Memory B cell (primary cell): ENCODE results near the gene ORC3.
A peak's percentile ranks its signal among the peaks of the same experiment; 100 is the strongest.
"Not testable (repeated sequence)": the region's sequence is repeated elsewhere in the genome, so short reads cannot be mapped to it uniquely, and the experiment has no call there.

Experiments
- ATAC-seq: fragments of 150-1000 bp; cut with Tn5 transposase; 2 replicates; pipeline ENCODE4 v1.10.0; 2021; ENCODE audit warnings: low read depth, mild to moderate bottlenecking, moderate library complexity
- DNase-seq, 2 donors: peaks; one replicate each; pipeline ENCODE4 v3.0.0; 2022; ENCODE audit warnings: low spot score in 2 of 2
- H3K27ac Mint-ChIP-seq: one replicate; pipeline ENCODE4 v1.8.0; 2022; ENCODE audit warnings: mild to moderate bottlenecking, moderate library complexity, mixed read lengths
- H3K27me3 Mint-ChIP-seq: one replicate; pipeline ENCODE4 v1.8.0; 2022; ENCODE audit warnings: mixed read lengths
- H3K36me3 Mint-ChIP-seq: one replicate; pipeline ENCODE4 v1.8.0; 2022; ENCODE audit warnings: mild to moderate bottlenecking, mixed read lengths
- H3K4me1 Mint-ChIP-seq: one replicate; pipeline ENCODE4 v1.8.0; 2022; ENCODE audit warnings: mixed read lengths
- H3K4me3 Mint-ChIP-seq: one replicate; pipeline ENCODE4 v1.8.0; 2022; ENCODE audit warnings: mild to moderate bottlenecking, moderate library complexity, mixed read lengths
- H3K9me3 Mint-ChIP-seq: one replicate; pipeline ENCODE4 v1.8.0; 2022; ENCODE audit warnings: mixed read lengths

Gene ORC3

GRCh38 chr6:87574237-87574804 is 15.6 kb upstream of the ORC3 start:
- peaks cover 28% of the 10 kb centered on the region for H3K4me1 Mint-ChIP-seq
- H3K9me3 Mint-ChIP-seq = no peaks in the 10 kb centered on the region
- ATAC-seq (no peak), DNase-seq (no peak)
- H3K27ac Mint-ChIP-seq = no peak overlapping the region
- H3K27me3 Mint-ChIP-seq = no peaks in the 10 kb centered on the region
- H3K36me3 Mint-ChIP-seq = peaks cover 19% of the 10 kb centered on the region
- H3K4me3 Mint-ChIP-seq = peak overlapping the region; percentile 0

GRCh38 chr6:87575423-87575822 is 14.5 kb upstream of the ORC3 start:
- no peak overlapping the region for H3K4me3 Mint-ChIP-seq
- H3K27me3 Mint-ChIP-seq = no peaks in the 10 kb centered on the region
- H3K36me3 Mint-ChIP-seq = peaks cover 24% of the 10 kb centered on the region
- H3K9me3 Mint-ChIP-seq = no peaks in the 10 kb centered on the region
- H3K27ac Mint-ChIP-seq = no peak overlapping the region
- ATAC-seq (no peak), DNase-seq (no peak)
- H3K4me1 Mint-ChIP-seq = peaks cover 29% of the 10 kb centered on the region

DNA sequence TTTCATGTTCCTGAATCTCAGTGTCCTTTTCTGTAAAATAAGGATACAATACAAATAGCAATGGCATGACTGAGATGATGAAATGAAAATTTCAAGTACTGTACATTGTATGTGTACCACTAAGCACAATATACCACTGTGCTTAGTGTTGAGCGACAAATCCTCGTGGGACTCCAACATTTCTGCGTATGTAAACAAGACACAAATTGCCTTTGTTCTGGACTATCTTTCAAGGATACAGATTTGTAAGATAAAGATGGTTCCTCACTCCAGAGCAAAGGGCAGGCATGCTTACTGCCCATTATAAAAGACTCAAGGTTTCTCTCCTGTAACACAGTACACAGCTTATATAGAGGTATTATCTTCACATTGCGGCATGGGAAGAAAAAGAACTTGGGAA is 6.1 kb upstream of the ORC3 start:
- ATAC-seq (no peak), DNase-seq (no peak)
- Mint-ChIP-seq H3K4me3 (no peak overlapping the region), H3K36me3 (peaks cover 23% of the 10 kb centered on the region), H3K27me3 (no peaks in the 10 kb centered on the region), H3K9me3 (no peaks in the 10 kb centered on the region), H3K4me1 (peaks cover 25% of the 10 kb centered on the region), H3K27ac (no peak overlapping the region)

DNA sequence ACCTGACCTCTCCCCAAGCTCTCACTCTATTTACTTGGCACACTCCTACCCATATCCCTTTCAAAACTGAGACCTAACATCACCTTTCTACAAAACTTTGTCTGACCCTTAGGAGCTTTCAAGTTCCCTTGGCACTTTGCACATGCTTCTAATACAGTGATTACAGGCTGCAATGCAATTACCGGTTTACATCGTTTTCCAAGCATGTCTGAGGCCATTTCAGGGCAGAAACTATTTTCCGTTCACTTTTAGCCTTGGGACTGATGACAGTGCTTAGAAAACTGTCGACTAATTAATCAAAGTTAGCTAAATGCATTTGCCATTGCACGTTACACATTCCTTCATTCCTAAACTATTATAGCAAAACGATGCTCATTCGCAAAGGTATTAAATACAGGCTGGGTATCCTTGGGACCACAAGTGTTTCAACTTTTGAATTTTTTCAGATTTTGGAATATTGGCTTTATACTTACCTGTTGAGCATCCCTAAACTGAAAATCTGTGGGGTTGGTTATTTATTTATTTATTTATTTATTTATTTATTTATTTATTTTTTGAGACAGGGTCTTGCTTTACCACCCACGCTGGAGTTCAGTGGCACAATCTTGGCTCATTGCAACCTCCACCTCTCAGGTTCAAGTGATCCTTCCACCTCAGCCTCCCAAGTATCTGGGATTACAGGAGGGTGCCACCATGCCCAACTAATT is 3.4 kb upstream of the ORC3 start:
- Mint-ChIP-seq H3K4me3 (no peak overlapping the region), H3K9me3 (no peaks in the 10 kb centered on the region), H3K27me3 (no peaks in the 10 kb centered on the region), H3K27ac (no peak overlapping the region), H3K4me1 (peaks cover 39% of the 10 kb centered on the region), H3K36me3 (peaks cover 17% of the 10 kb centered on the region)
- DNase-seq = no peak
- ATAC-seq = no peak

DNA sequence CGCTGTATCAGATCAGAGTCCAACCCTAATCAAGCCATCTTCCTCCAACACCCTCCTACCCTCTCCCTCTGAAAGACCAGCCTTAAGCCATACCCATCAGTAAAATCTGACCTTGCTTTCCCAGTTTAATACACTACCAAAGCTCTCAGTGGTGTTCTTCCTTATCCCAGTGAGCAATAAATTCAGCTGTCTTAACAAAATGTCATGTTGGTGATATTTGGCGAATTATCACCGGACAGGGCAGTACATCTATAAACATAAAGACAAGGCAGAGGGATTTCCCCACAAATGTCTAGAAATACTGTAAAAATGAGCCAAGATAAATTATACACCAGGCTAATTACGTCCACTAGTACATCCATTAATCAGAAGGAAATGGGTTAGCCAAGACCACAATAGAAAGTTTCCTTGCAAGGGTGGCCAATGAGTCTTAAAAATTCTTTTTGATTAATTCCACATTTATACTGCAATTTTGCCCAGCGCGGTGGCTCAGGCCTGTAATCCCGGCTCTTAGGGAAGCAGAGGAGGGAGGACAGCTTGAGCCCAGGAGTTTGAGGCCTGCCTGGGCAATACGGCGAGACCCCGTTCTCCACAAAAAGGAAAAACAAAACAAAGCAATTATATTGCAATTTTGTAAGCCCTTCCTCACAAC is 1.1 kb upstream of the ORC3 start:
- Mint-ChIP-seq H3K27me3 (no peaks in the 10 kb centered on the region), H3K36me3 (peaks cover 8% of the 10 kb centered on the region), H3K4me3 (peak overlapping the region; percentile 92), H3K27ac (peak overlapping the region; percentile 96), H3K4me1 (peaks cover 36% of the 10 kb centered on the region), H3K9me3 (no peaks in the 10 kb centered on the region)
- ATAC-seq = no peak
- DNase-seq = no peak

- Mint-ChIP-seq H3K36me3 (peaks cover 11% of the 10 kb centered on the region), H3K4me1 (peaks cover 37% of the 10 kb centered on the region), H3K27me3 (no peaks in the 10 kb centered on the region), H3K27ac (peak overlapping the region; percentile 96), H3K4me3 (peak overlapping the region; percentile 92), H3K9me3 (no peaks in the 10 kb centered on the region)
- DNase-seq (no peak), ATAC-seq (no peak)
These were observed 514 bp downstream of the ORC3 start for GRCh38 chr6:87590417-87590880.

GRCh38 chr6:87590990-87591389 is 1.1 kb downstream of the ORC3 start:
- no peaks in the 10 kb centered on the region for H3K9me3 Mint-ChIP-seq
- H3K4me3 Mint-ChIP-seq = peak overlapping the region; percentile 92
- ATAC-seq (no peak), DNase-seq (no peak)
- peaks cover 9% of the 10 kb centered on the region for H3K36me3 Mint-ChIP-seq
- peaks cover 34% of the 10 kb centered on the region for H3K4me1 Mint-ChIP-seq
- H3K27me3 Mint-ChIP-seq = no peaks in the 10 kb centered on the region
- peak overlapping the region; percentile 96 for H3K27ac Mint-ChIP-seq

- no peak for ATAC-seq
- Mint-ChIP-seq H3K4me1 (no peaks in the 10 kb centered on the region), H3K27me3 (no peaks in the 10 kb centered on the region), H3K9me3 (no peaks in the 10 kb centered on the region), H3K36me3 (peaks cover 8% of the 10 kb centered on the region), H3K27ac (no peak overlapping the region), H3K4me3 (no peak overlapping the region)
- DNase-seq = no peak
These were observed 10.6 kb downstream of the ORC3 start for GRCh38 chr6:87600576-87600975.

DNA sequence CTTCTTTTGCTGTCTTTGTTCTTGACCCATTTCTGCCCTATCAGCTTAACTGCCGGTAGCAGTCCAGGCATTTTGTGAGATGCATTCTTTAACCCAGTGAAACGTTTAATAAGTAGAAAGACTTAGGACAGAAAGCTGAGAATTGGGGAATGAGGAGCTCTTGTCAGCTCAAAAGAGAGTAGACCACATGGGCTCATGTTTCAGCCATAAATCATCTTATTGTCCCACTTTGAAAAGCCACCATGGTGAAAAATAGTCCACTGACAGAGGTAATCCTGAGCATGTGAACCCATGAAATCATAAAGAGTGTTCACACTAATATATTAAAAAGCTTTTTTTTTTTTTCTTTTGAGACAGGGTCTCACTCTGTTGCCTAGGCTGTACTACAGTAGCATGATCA is 16.3 kb downstream of the ORC3 start:
- Mint-ChIP-seq H3K27ac (no peak overlapping the region), H3K4me3 (no peak overlapping the region), H3K4me1 (no peaks in the 10 kb centered on the region), H3K9me3 (no peaks in the 10 kb centered on the region), H3K27me3 (no peaks in the 10 kb centered on the region), H3K36me3 (peaks cover 14% of the 10 kb centered on the region)
- DNase-seq = no peak
- ATAC-seq = no peak

GRCh38 chr6:87608802-87609201 is 18.9 kb downstream of the ORC3 start:
- no peak overlapping the region for H3K4me3 Mint-ChIP-seq
- H3K27ac Mint-ChIP-seq = no peak overlapping the region
- no peaks in the 10 kb centered on the region for H3K9me3 Mint-ChIP-seq
- H3K4me1 Mint-ChIP-seq = no peaks in the 10 kb centered on the region
- H3K27me3 Mint-ChIP-seq = no peaks in the 10 kb centered on the region
- H3K36me3 Mint-ChIP-seq = peaks cover 21% of the 10 kb centered on the region
- DNase-seq (no peak), ATAC-seq (no peak)

- H3K27ac Mint-ChIP-seq, H3K27me3 Mint-ChIP-seq, H3K9me3 Mint-ChIP-seq, H3K4me3 Mint-ChIP-seq, H3K4me1 Mint-ChIP-seq, DNase-seq, ATAC-seq: not testable (repeated sequence)
- peaks cover 30% of the 10 kb centered on the region for H3K36me3 Mint-ChIP-seq
These were observed 23.1 kb downstream of the ORC3 start for GRCh38 chr6:87613018-87613417.

DNA sequence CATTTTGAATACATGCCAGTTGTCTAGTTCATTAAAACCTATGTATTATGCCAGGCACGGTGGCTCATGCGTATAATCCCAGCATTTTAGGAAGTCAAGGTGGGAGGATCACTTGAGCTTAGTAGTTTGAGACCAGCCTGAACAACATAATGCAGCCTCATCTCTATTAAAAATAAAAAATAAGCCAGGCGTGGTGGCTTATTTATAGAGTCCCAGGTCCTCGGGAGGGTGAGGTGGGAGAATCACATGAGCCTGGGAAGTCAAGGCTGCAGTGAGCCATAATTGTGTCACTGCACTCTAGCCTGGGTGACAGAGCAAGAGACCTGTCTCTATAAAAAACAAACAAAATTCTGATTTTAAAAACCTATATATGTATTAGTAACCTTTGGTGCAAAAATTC is 27.5 kb downstream of the ORC3 start:
- no peaks in the 10 kb centered on the region for H3K9me3 Mint-ChIP-seq
- ATAC-seq = no peak
- no peak overlapping the region for H3K27ac Mint-ChIP-seq
- no peaks in the 10 kb centered on the region for H3K27me3 Mint-ChIP-seq
- DNase-seq = no peak
- no peak overlapping the region for H3K4me3 Mint-ChIP-seq
- peaks cover 30% of the 10 kb centered on the region for H3K36me3 Mint-ChIP-seq
- no peaks in the 10 kb centered on the region for H3K4me1 Mint-ChIP-seq

DNA sequence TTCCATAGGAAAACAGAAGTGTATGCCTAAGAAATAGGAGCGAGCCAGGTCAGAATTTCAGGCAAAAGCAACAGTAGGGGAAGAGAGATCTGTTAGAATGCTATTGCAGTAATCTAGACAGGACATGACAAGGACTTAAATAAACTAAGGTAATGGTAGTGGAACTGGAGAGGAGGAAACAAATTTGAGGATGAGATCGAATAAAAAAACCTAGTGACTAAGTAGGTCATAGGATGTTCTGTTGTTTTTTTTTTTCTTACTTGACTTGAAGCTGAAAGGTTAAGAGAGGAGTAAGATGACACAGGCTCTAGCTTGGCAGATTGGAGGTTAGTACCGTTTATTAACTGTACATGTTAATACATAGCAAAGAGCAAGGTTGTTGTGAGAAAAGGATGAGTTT is 28.6 kb downstream of the ORC3 start:
- no peak overlapping the region for H3K27ac Mint-ChIP-seq
- H3K36me3 Mint-ChIP-seq = peaks cover 27% of the 10 kb centered on the region
- ATAC-seq (no peak), DNase-seq (no peak)
- H3K9me3 Mint-ChIP-seq = no peaks in the 10 kb centered on the region
- no peaks in the 10 kb centered on the region for H3K4me1 Mint-ChIP-seq
- no peaks in the 10 kb centered on the region for H3K27me3 Mint-ChIP-seq
- H3K4me3 Mint-ChIP-seq = no peak overlapping the region

DNA sequence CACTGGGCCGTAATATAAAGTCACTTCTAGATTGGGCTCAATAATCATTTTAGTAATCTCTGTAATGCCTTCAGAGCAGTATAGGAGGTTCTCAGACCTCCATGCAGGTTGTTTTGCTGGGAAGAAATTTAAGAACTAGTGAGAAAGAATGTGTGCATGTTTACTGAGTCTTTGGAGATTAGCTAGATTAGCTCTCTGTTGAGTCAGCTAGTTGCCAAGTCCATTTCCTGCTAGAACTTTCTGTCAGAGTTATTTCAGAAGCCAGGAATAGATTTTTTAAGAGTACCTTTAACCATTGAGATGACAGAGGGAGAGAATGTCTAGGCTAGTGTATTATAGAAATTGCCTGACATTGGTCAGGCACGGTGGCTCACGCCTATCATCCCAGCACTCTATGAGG is 33.3 kb downstream of the ORC3 start:
- Mint-ChIP-seq H3K4me1 (no peaks in the 10 kb centered on the region), H3K27ac (no peak overlapping the region), H3K27me3 (no peaks in the 10 kb centered on the region), H3K36me3 (peaks cover 26% of the 10 kb centered on the region), H3K9me3 (no peaks in the 10 kb centered on the region), H3K4me3 (no peak overlapping the region)
- DNase-seq = no peak
- no peak for ATAC-seq
